IMR-90 (cell line): ENCODE results near the gene PCED1B.

Source experiments
- CEBPB ChIP-seq: IDR thresholded peaks from 2 replicates; pipeline ENCODE4 v1.6.1; 2012; ENCODE audit warnings: low read depth, low read length, improper control_type of control experiment
- CHD1 ChIP-seq: IDR thresholded peaks from 2 replicates; pipeline ENCODE4 v1.6.1; 2012; ENCODE audit warnings: low read depth, low read length, improper control_type of control experiment
- CTCF ChIP-seq: conservative IDR thresholded peaks from 2 replicates; pipeline ENCODE4 v1.5.1; 2012; ENCODE audit warnings: mild to moderate bottlenecking, low read depth, low read length, improper control_type of control experiment
- ELK1 ChIP-seq: fragments of 150-350 bp; IDR thresholded peaks from 2 replicates; pipeline ENCODE4 v1.6.1; 2016; ENCODE audit warnings: low read depth, mild to moderate bottlenecking, low read length, moderate library complexity, borderline replicate concordance
- MAFK ChIP-seq: IDR thresholded peaks from 2 replicates; pipeline ENCODE4 v1.6.1; 2012; ENCODE audit warnings: low read depth, low read length, improper control_type of control experiment
- MAZ ChIP-seq: IDR thresholded peaks from 2 replicates; pipeline ENCODE4 v1.6.1; 2012; ENCODE audit warnings: low read depth, mild to moderate bottlenecking, low read length, improper control_type of control experiment, moderate library complexity, borderline replicate concordance
- MXI1 ChIP-seq: IDR thresholded peaks from 2 replicates; pipeline ENCODE4 v1.6.1; 2012; ENCODE audit warnings: low read depth, mild to moderate bottlenecking, low read length, moderate library complexity, borderline replicate concordance
- POLR2A ChIP-seq: IDR thresholded peaks from 2 replicates; pipeline ENCODE4 v1.6.1; 2012; ENCODE audit warnings: mild to moderate bottlenecking, low read depth, low read length
- RAD21 ChIP-seq: IDR thresholded peaks from 2 replicates; pipeline ENCODE4 v1.6.1; 2012; ENCODE audit warnings: low read length, improper control_type of control experiment
- RFX5 ChIP-seq: IDR thresholded peaks from 2 replicates; pipeline ENCODE4 v1.8.0; 2012; ENCODE audit warnings: low read depth, mild to moderate bottlenecking, low read length, moderate library complexity
- USF2 ChIP-seq: fragments of 150-350 bp; IDR thresholded peaks from 2 replicates; pipeline ENCODE4 v1.6.1; 2017; ENCODE audit warnings: mild to moderate bottlenecking, antibody characterized with exemption, low read length, low read depth

- TF ChIP-seq POLR2A (no peak), CTCF (no peak), RAD21 (no peak), MXI1 (no peak), MAZ (no peak), ELK1 (no peak), MAFK (no peak), CHD1 (no peak), USF2 (no peak), CEBPB (no peak), RFX5 (no peak)
These were observed 202.3 kb downstream of the PCED1B start for GRCh38 chr12:47281667-47282171.
